Testis (tissue), 3 donors: Measurements from ENCODE around the gene U2SURP. TPM values are rescaled to one million over a fixed set of nuclear protein-coding genes. Genes with fewer than 3 reads are reported as not detected.

Experiments
- DNase-seq: peaks from one replicate; pipeline ENCODE4 v3.0.0-alpha.2; 2019
- H3K27ac ChIP-seq, 2 donors: fragments of 200-600 bp; sonication (generic); one replicate each; pipeline ENCODE4 v1.5.1; 2019
- H3K27me3 ChIP-seq: fragments of 200-600 bp; sonication (generic); one replicate; pipeline ENCODE4 v1.5.1; 2019
- H3K36me3 ChIP-seq: fragments of 200-600 bp; sonication (generic); one replicate; pipeline ENCODE4 v1.5.1; 2017; ENCODE audit warnings: low read depth; ENCODE audit errors: missing control alignments
- H3K4me1 ChIP-seq: fragments of 200-600 bp; sonication (generic); one replicate; pipeline ENCODE4 v1.5.1; 2019
- H3K4me3 ChIP-seq, 2 donors: fragments of 200-600 bp; sonication (generic); one replicate each; pipeline ENCODE4 v1.5.1; 2017 to 2019
- H3K9me3 ChIP-seq: fragments of 200-600 bp; sonication (generic); one replicate; pipeline ENCODE4 v1.5.1; 2017
- CTCF ChIP-seq, 3 experiments: fragments of 450-650 bp in 2 of 3; fragments of 200-600 bp in 1 of 3; sonication (generic) in 1 of 3; IDR thresholded peaks; one replicate each; pipeline ENCODE4 v1.5.1; 2016 to 2019; ENCODE audit warnings: antibody characterized with exemption in 3 of 3, mild to moderate bottlenecking in 2 of 3, moderate library complexity in 1 of 3
- POLR2A ChIP-seq: fragments of 450-650 bp; IDR thresholded peaks from one replicate; pipeline ENCODE4 v1.6.1; 2017; ENCODE audit warnings: antibody characterized with exemption, mild to moderate bottlenecking, moderate library complexity
- WGBS, 2 donors: methylation state at CpG; one replicate each; pipeline ENCODE4 v1.1.5; 2018; 5-methylcytosine and 5-hydroxymethylcytosine counted together
- intact Hi-C: fragments of 100-400 bp; cut with DNase I; formaldehyde crosslinking; loops from one replicate; pipeline ENCODE4 v1.15.1; 2023; ENCODE audit warnings: low total_unique reads
- polyA plus RNA-seq: library from polyadenylated mRNA; stranded (reverse); fragments of 350-450 nt; fragmentation: Illumina TruSeq; extraction: RNeasy Lipid Tissue Mini Kit (QIAGEN cat#74804); gene quantifications from one replicate; pipeline ENCODE4 v1.2.3, GENCODE V29; 2014; ENCODE audit warnings: low read depth, low replicate concordance; ENCODE audit not compliant: insufficient read depth
- total RNA-seq, 2 donors: library from RNA; depleted of rRNA; stranded (reverse); fragments of >200 nt; gene quantifications; one replicate each; pipeline ENCODE4 v1.2.3, GENCODE V29; 2016

Gene U2SURP
- total and polyA plus RNA-seq, 3 donors from 2014 or later, result 38.1 to 112 (median 110) TPM

GRCh38 chr3:142968319-142969025 lies 32.9 kb upstream of the U2SURP start:
- Histone ChIP-seq H3K27ac (no peak overlapping the region), H3K36me3 (no peaks in the 10 kb centered on the region), H3K27me3 (no peaks in the 10 kb centered on the region), H3K4me3 (no peak overlapping the region), H3K4me1 (peaks cover 6% of the 10 kb centered on the region), H3K9me3 (no peaks in the 10 kb centered on the region)
- DNase-seq, result no peak
- intact Hi-C loops, result no loop called here
- TF ChIP-seq POLR2A, result no peak
- TF ChIP-seq CTCF (IDR thresholded peaks at IDR 0.05), result no peak
- 80 to 81% methylated on average over 4 of the region's 4 CpGs for WGBS, 2 donors

- H3K27ac ChIP-seq, result no peak overlapping the region
- H3K4me3 ChIP-seq, result no peak overlapping the region
- no peak for DNase-seq
- TF ChIP-seq CTCF (IDR thresholded peaks at IDR 0.05), result no peak
- TF ChIP-seq POLR2A, result no peak
- peaks cover 9% of the 10 kb centered on the region for H3K4me1 ChIP-seq
- WGBS, 2 donors, result 80% methylated on average over 3 of the region's 3 CpGs
- H3K27me3 ChIP-seq, result no peaks in the 10 kb centered on the region
- no peaks in the 10 kb centered on the region for H3K9me3 ChIP-seq
- intact Hi-C loops, result no loop called here
- H3K36me3 ChIP-seq, result no peaks in the 10 kb centered on the region
Measured at GRCh38 chr3:142971431-142971830, 29.9 kb upstream of the U2SURP start.

- intact Hi-C loops, result no loop called here
- Histone ChIP-seq H3K4me3 (no peak overlapping the region), H3K36me3 (no peaks in the 10 kb centered on the region), H3K9me3 (no peaks in the 10 kb centered on the region), H3K4me1 (peaks cover 9% of the 10 kb centered on the region), H3K27ac (no peak overlapping the region), H3K27me3 (no peaks in the 10 kb centered on the region)
- no peak for TF ChIP-seq POLR2A
- no peak for TF ChIP-seq CTCF (IDR thresholded peaks at IDR 0.05)
- WGBS, 2 donors, result 80 to 82% methylated on average over 7 of the region's 7 CpGs
- no peak for DNase-seq
Measured at GRCh38 chr3:142972092-142972753, 29.1 kb upstream of the U2SURP start.

- H3K4me1 ChIP-seq, result peaks cover 9% of the 10 kb centered on the region
- no peaks in the 10 kb centered on the region for H3K27me3 ChIP-seq
- intact Hi-C loops, result no loop called here
- 60 to 68% methylated on average over 8 of the region's 8 CpGs for WGBS, 2 donors
- H3K4me3 ChIP-seq, result no peak overlapping the region
- no peaks in the 10 kb centered on the region for H3K9me3 ChIP-seq
- TF ChIP-seq POLR2A (no peak), CTCF (IDR thresholded peaks at IDR 0.05) (no peak)
- H3K27ac ChIP-seq, result no peak overlapping the region
- H3K36me3 ChIP-seq, result no peaks in the 10 kb centered on the region
- peak; percentile 28 for DNase-seq
Measured at GRCh38 chr3:142973217-142974009, 28.0 kb upstream of the U2SURP start.
